Astrocyte (in vitro differentiated cells and primary cell): ENCODE measurements around the gene NCOR1. TPM values are rescaled to one million over a fixed set of nuclear protein-coding genes. Genes with fewer than 3 reads are reported as not detected.

Experiments used
- DNase-seq: peaks from one replicate; pipeline ENCODE4 v3.0.0-alpha.2; 2010; ENCODE audit warnings: low read depth
- FAIRE-seq: peaks from 2 replicates; lab custom pipeline; 2011; peaks lifted over from hg19 to GRCh38; lab: Jason Lieb, UNC
- H2AFZ ChIP-seq: 2 replicates; pipeline ENCODE4 v1.6.0; 2012; ENCODE audit warnings: low read depth, low read length, inconsistent platforms
- H3K27ac ChIP-seq: 2 replicates; pipeline ENCODE4 v1.5.1; 2011; ENCODE audit warnings: low read depth, low read length, inconsistent platforms
- H3K27me3 ChIP-seq: 2 replicates; pipeline ENCODE4 v1.6.0; 2011; ENCODE audit warnings: low read length, inconsistent platforms; ENCODE audit not compliant: insufficient read depth
- H3K36me3 ChIP-seq: 2 replicates; pipeline ENCODE4 v1.5.1; 2011; ENCODE audit warnings: low read length, inconsistent platforms; ENCODE audit not compliant: insufficient read depth
- H3K4me1 ChIP-seq: 2 replicates; pipeline ENCODE4 v1.5.1; 2011; ENCODE audit warnings: low read length, inconsistent platforms; ENCODE audit not compliant: insufficient read depth
- H3K4me2 ChIP-seq: 2 replicates; pipeline ENCODE4 v1.6.0; 2012; ENCODE audit warnings: low read length, inconsistent platforms
- H3K4me3 ChIP-seq: 2 replicates; pipeline ENCODE4 v1.5.1; 2011; ENCODE audit warnings: low read depth, mild to moderate bottlenecking, low read length, inconsistent platforms; ENCODE audit not compliant: insufficient read depth
- H3K79me2 ChIP-seq: 2 replicates; pipeline ENCODE4 v1.6.0; 2012; ENCODE audit warnings: mild to moderate bottlenecking, low read length, inconsistent platforms; ENCODE audit not compliant: insufficient read depth
- H3K9ac ChIP-seq: 2 replicates; pipeline ENCODE4 v1.6.0; 2012; ENCODE audit warnings: mild to moderate bottlenecking, low read length, inconsistent platforms
- H3K9me3 ChIP-seq: 2 replicates; pipeline ENCODE4 v1.5.1; 2012; ENCODE audit warnings: low read depth, mild to moderate bottlenecking, low read length, inconsistent platforms; ENCODE audit not compliant: insufficient read depth
- H4K20me1 ChIP-seq: 2 replicates; pipeline ENCODE4 v1.6.0; 2012; ENCODE audit warnings: low read length, inconsistent platforms; ENCODE audit not compliant: insufficient read depth
- H3K27ac Mint-ChIP-seq: one replicate; pipeline ENCODE4 v1.8.0; 2021; ENCODE audit warnings: mild to moderate bottlenecking, mixed read lengths; ENCODE audit not compliant: unreplicated experiment
- H3K27me3 Mint-ChIP-seq: one replicate; pipeline ENCODE4 v1.8.0; 2021; ENCODE audit warnings: low read depth, mixed read lengths; ENCODE audit not compliant: unreplicated experiment
- H3K36me3 Mint-ChIP-seq: one replicate; pipeline ENCODE4 v1.8.0; 2021; ENCODE audit warnings: low read depth, mixed read lengths; ENCODE audit not compliant: unreplicated experiment
- H3K4me1 Mint-ChIP-seq: one replicate; pipeline ENCODE4 v1.8.0; 2021; ENCODE audit warnings: low read depth, mixed read lengths; ENCODE audit not compliant: unreplicated experiment
- H3K4me3 Mint-ChIP-seq: one replicate; pipeline ENCODE4 v1.8.0; 2021; ENCODE audit warnings: mild to moderate bottlenecking, moderate library complexity, mixed read lengths; ENCODE audit not compliant: unreplicated experiment
- H3K9me3 Mint-ChIP-seq: one replicate; pipeline ENCODE4 v1.8.0; 2021; ENCODE audit warnings: mild to moderate bottlenecking, mixed read lengths; ENCODE audit not compliant: unreplicated experiment
- CTCF ChIP-seq: IDR thresholded peaks from 2 replicates; pipeline ENCODE4 v1.5.1; 2011; ENCODE audit warnings: low read depth, mild to moderate bottlenecking, inconsistent platforms, low read length, moderate library complexity; ENCODE audit not compliant: insufficient read depth
- EZH2 ChIP-seq: IDR thresholded peaks from 2 replicates; pipeline ENCODE4 v1.6.1; 2012; ENCODE audit warnings: mild to moderate bottlenecking, low read length, inconsistent platforms; ENCODE audit not compliant: insufficient read depth
- total RNA-seq: library from RNA; stranded (reverse); gene quantifications from 2 replicates; pipeline ENCODE4 v1.2.1, GENCODE V29; 2021

NCOR1 gene
- total RNA-seq, 1 donor from 2014 or later = 119 TPM

GRCh38 chr17:16023881-16024280 lies 191.5 kb downstream of the NCOR1 start:
- no peak for TF ChIP-seq EZH2
- no peak for TF ChIP-seq CTCF
- no peak overlapping the region for H3K4me3 ChIP-seq
- H3K9ac ChIP-seq = no peak overlapping the region
- peaks cover 17% of the 10 kb centered on the region for H3K4me1 ChIP-seq
- H3K9me3 ChIP-seq = no peaks in the 10 kb centered on the region
- H3K36me3 Mint-ChIP-seq = peaks cover 23% of the 10 kb centered on the region
- H3K4me1 Mint-ChIP-seq = peaks cover 20% of the 10 kb centered on the region
- H3K27ac ChIP-seq = no peak overlapping the region
- peaks cover 61% of the 10 kb centered on the region for H3K36me3 ChIP-seq
- H4K20me1 ChIP-seq = peaks cover 21% of the 10 kb centered on the region
- H3K27me3 Mint-ChIP-seq = no peaks in the 10 kb centered on the region
- H2AFZ ChIP-seq = no peak overlapping the region
- no peak overlapping the region for H3K4me2 ChIP-seq
- FAIRE-seq (no peak), DNase-seq (no peak)
- peaks cover 59% of the 10 kb centered on the region for H3K79me2 ChIP-seq
- no peak overlapping the region for H3K27ac Mint-ChIP-seq
- no peak overlapping the region for H3K4me3 Mint-ChIP-seq
- no peaks in the 10 kb centered on the region for H3K27me3 ChIP-seq
- no peaks in the 10 kb centered on the region for H3K9me3 Mint-ChIP-seq

- no peak overlapping the region for H3K4me2 ChIP-seq
- FAIRE-seq = no peak
- Mint-ChIP-seq H3K36me3 (peaks cover 16% of the 10 kb centered on the region), H3K27ac (no peak overlapping the region), H3K4me3 (no peak overlapping the region), H3K9me3 (no peaks in the 10 kb centered on the region), H3K27me3 (no peaks in the 10 kb centered on the region), H3K4me1 (peaks cover 5% of the 10 kb centered on the region)
- H3K79me2 ChIP-seq = peaks cover 88% of the 10 kb centered on the region
- peaks cover 19% of the 10 kb centered on the region for H4K20me1 ChIP-seq
- H3K27ac ChIP-seq = no peak overlapping the region
- peaks cover 39% of the 10 kb centered on the region for H3K36me3 ChIP-seq
- no peaks in the 10 kb centered on the region for H3K9me3 ChIP-seq
- H3K27me3 ChIP-seq = no peaks in the 10 kb centered on the region
- H3K9ac ChIP-seq = no peak overlapping the region
- H3K4me3 ChIP-seq = no peak overlapping the region
- peaks cover 2% of the 10 kb centered on the region for H3K4me1 ChIP-seq
- DNase-seq = no peak
- no peak for TF ChIP-seq EZH2
- TF ChIP-seq CTCF = no peak
- no peak overlapping the region for H2AFZ ChIP-seq
Measured at GRCh38 chr17:16019347-16019746, 196.0 kb downstream of the NCOR1 start.

GRCh38 chr17:16013943-16014407 lies 201.4 kb downstream of the NCOR1 start:
- no peaks in the 10 kb centered on the region for H3K9me3 ChIP-seq
- peaks cover under 1% of the 10 kb centered on the region for H4K20me1 ChIP-seq
- H3K9me3 Mint-ChIP-seq = no peaks in the 10 kb centered on the region
- H3K79me2 ChIP-seq = peaks cover 65% of the 10 kb centered on the region
- H3K4me2 ChIP-seq = peak overlapping the region; percentile 51
- H3K27ac ChIP-seq = peak overlapping the region; percentile 59
- no peak for TF ChIP-seq EZH2
- TF ChIP-seq CTCF = peak; percentile 83
- H3K4me3 ChIP-seq = no peak overlapping the region
- DNase-seq (peak; percentile 81), FAIRE-seq (peak; percentile 88)
- peaks cover 12% of the 10 kb centered on the region for H3K4me1 ChIP-seq
- peak overlapping the region; percentile 24 for H3K9ac ChIP-seq
- no peak overlapping the region for H2AFZ ChIP-seq
- H3K4me3 Mint-ChIP-seq = no peak overlapping the region
- H3K36me3 ChIP-seq = peaks cover 31% of the 10 kb centered on the region
- H3K27me3 Mint-ChIP-seq = no peaks in the 10 kb centered on the region
- no peaks in the 10 kb centered on the region for H3K27me3 ChIP-seq
- peak overlapping the region; percentile 44 for H3K27ac Mint-ChIP-seq
- H3K4me1 Mint-ChIP-seq = peaks cover 3% of the 10 kb centered on the region
- H3K36me3 Mint-ChIP-seq = peaks cover 4% of the 10 kb centered on the region
